Kidney tubule cell (primary cell): Measurements from ENCODE around the gene MYZAP.
"Not testable (repeated sequence)": the region's sequence is repeated elsewhere in the genome, so short reads cannot be mapped to it uniquely, and the experiment has no call there.

Source experiments
- DNase-seq: peaks from one replicate; pipeline ENCODE4 v3.0.0-alpha.2; 2018; ENCODE audit warnings: low spot score

Gene MYZAP

DNA sequence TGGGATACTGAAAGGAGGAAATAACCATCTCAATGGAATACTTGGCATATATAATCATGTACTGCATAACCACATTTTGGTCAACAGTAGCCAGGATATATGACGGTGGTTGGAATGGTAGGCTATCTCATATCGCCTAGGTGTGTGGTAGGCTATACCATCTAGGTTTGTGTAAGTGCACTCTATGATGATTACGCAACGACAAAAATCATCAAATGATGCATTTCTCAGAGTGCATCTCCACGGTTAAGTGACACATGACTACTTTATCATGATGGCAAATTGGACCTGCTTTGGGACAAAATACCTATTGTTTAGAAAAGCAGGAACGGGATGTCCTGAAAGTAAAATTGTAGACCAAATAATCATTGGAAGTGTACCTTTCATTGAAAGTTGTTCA, 2.8 kb downstream of the MYZAP start:
- DNase-seq = no peak

DNA sequence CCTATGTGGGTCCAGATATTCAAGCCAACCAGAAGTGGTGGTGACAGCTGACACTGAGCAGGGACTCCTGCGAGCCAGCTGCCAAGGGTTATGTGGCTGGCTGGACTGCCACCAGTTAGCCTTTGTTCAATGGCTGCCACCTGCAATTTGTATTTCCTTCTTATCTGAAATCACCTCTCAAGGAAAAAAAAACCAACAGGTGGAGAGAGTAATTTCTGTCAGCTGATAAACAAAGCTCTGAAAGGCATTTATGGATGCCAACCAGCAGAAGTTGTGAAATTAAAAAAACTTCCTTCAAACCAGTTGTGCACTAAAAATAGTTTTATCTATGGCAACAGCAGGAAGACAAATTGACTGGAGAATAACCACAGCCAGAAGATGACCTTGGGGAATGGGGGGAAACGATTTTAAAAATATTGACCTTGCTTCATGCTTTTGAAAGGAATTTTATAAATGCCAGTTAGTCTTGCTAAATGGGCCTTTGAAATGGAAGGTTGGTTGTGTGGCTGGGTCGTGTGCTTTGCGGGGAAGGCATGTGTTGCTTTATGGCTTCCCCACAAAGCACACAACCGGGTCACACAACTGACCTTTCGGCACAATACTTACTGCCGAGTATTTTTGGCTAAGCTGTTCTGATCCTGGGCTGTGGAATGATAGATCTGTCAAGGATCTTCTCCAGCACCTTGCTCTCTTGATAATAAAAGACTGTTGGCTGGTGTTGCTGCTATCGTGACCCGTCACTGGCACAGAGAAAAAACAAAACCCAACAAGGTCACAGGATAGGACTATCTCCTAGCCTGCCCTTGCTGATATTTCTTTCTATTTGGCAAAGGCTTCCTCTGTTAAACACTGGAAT, 3.5 kb downstream of the MYZAP start:
- no peak for DNase-seq

DNA sequence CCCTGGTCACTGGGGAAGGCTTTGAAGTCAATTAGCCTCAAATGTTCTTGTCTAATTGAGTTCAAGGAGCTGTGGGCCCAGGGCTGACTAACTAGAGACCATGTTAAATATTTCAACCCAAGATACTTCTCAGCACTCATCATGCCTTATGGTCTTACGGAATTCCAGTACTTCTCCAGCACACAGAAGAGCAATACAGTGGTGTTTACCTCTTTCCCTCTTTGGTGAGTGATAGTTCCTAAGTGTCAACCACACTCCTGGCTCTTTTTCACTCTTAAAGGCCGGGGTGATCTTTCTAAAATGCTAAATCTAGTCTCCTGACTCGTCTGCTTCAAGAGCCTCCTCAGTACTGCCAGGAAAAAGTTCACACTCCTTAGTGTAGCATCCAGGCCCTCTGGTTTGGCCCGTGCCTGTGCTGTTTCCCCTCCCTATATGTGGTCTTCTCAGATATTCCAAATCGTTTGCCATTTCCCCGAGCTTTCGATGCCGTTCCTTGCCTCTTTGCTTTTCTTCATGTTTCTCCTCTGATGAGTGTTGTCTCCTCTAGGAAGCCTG, 4.7 kb downstream of the MYZAP start:
- DNase-seq = no peak

DNA sequence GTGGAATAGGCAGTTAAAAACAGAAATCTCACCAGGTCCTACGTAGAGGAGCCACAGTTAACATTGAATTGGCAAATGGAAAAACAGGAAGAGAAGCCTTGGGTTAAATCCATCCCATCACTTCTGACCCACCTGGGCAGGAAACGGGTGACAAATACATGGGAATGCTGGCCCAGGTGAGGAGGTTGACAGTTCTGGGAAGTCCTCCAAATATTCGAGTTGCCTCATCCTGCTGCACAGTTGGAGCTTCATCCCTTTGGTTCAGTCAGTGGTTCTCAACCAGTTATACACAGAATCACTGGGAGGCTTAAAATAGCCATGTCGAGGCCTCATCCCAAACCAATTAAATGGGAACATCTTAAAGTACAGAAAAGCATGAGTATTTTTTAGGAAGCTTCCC, 5.3 kb downstream of the MYZAP start:
- DNase-seq = no peak

DNA sequence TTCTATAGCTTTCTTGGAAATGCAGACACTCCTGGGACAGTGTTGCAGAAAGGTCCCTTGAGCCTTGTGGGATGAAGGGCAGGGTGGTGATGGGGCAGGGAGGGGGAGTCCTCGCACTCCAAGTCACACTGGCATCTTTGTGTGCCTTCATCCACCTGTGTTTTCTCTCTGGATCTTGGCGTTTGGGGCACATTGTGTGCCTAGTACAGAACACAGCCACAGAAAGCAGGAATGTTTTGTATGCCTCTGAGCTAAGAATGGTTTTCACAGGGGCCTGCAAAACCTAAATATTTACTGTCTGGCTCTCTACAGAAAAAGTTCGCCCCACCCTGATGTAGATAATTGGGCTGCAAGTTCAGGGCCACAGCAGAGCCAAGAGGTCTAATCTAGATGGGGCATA, 5.7 kb downstream of the MYZAP start:
- DNase-seq = no peak

DNA sequence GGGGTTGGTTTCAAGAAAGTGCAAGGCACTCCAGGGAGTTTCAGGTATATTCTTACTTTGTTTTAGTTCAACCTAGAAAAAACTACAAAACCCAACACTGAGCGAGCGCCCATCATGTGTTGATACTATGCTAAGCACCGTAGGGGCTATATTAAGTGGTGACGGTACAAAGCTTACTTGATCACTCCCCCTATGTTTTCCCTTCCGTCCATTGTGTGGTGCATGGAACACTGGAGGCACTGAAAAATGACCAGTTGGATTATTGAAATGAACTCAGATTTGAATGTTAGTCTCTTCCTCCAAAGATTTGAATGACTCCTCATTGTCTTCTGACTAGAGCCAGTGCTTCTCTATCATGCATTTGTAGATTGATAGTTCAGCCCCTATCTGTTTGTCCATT, 6.6 kb downstream of the MYZAP start:
- DNase-seq = no peak

DNA sequence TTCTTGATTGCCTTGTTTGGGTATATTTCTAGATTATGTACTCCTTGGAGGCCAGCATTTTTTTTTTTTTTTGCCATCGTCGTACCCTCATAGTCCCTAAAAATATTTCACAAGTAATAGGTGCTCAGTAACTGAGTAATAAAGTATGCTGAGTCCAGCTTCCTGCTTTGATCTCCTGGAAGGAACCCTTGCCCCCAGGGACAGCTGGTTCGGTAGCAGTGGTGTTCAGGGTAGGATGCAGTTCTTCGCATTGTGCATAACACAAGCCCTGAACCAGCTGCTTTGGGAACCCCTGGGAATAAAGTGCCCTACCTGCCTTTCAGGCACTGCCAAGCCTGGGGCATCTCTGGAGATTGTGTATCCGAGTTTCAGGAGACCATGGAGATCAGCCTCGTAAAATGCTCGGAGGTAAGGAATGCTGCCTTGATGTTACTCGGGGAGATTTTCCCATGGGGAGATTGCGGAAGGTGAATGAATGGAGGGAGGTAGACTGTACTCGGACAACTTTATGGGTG, 7.6 kb downstream of the MYZAP start:
- no peak for DNase-seq

DNA sequence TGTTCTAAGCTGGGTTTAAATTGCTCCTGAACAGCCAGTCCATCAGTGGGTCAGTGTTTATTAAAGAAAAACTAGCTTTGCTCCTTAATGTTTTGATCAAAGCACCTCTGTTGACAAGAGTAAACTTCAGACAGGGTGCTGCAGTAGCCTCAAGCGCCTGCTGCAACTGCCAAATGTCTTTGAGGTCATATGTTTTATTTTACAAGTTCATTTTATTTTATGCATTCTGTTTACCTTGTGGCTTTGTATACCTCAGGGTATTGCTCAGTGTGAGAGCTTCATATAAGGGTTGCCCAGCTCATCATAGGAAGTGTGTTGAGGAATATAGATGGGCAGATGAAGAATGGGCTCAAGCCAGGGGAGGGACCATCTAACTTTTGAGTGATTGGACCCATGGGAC, 8.5 kb downstream of the MYZAP start:
- no peak for DNase-seq

DNA sequence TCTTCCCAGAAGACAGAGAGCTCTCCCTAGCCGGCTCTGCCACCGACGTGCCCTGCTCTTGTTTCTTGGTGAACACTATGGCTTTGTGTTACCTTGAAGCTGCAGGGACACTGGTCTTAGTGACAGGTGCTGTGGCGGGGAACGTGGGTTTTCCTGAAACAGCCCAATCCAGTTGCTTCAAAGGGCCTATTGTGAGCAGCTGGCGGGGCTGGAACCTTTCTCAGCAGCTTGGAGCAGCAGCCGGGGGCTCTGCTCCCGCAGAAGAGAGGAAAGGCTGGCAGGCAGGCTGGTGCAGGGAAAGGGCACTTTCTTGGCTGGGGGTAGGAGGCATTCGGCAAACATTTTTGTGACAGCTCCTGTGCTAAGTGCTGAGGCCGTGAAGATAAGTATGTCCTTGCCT, 12.8 kb downstream of the MYZAP start:
- no peak for DNase-seq

DNA sequence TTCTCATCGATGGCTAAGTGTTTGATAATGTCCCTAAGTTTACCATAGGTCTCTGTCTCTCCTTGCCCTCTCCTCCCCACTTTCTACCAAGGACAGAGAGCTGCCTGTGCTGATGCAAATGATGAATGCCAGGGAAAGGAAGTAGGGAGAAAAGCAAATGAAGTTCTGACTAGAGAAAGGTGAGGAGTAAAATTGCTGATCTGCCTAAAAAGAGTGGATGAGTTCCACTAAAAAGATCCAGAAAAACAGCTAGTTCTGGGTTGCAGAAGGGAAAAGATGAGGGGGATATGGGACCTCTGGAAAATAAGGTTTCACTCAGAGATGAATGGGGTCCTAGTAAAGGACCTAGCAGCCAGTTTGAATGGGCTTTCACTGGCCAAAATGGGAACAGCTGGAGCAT, 13.8 kb downstream of the MYZAP start:
- no peak for DNase-seq

DNA sequence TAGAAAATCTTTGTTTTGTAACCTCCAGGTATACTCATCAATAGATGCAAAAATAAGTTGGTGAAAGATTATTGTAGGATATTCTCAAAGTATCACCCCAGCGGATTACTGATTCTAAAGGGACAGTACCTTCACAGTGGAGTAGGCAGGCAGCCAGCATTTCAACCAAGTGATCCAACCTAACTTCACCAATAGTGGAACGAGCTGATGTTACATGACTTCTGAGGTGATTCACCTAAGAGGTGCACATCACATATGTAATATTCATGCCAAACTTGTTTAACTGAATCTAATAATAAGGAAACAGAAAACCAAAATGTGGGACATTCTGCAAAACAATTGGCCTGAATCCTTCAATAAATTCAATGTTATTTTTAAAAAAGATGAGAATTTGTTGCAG, 14.3 kb downstream of the MYZAP start:
- no peak for DNase-seq

DNA sequence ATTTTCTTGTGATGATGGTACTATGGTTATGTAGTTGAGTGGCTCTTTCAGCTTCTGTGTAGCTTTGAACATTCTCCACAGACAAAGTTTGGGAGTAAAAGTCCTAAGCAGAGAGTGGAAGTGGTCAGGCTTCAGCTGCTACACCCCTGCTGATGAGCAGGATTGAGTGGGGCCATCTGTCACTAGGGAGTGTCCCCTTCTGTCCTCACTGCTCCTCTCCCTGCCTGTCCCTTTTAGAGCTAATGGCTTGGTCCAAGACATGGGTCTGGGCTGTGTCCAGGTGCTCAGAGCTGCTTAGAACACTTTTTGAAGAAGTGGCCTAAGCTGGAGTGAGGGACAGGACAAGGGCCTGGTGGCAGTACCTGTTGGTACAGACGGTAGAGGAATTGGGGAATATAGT, 15.1 kb downstream of the MYZAP start:
- no peak for DNase-seq

DNA sequence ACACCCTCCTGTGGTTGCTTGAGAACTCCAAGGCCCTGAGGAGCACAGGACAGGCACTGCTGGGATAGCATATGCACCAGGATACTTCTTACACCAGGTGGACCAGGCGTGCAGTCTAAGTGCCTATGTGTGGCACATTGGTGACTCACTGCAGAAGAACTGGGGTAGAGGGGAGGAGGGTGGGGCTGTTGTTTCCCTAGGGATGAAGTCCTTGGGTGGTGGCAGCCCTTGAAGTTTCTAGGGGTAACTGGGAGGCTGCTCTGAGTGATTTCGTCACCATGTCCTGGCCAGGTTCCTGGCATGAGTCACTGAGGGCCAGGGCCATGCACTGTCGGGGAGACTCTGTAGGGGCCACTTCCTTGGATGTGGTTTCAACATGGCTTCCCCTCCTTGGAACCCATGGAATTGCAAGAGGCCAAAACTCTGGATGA, 15.9 kb downstream of the MYZAP start:
- DNase-seq = peak; percentile 88

DNA sequence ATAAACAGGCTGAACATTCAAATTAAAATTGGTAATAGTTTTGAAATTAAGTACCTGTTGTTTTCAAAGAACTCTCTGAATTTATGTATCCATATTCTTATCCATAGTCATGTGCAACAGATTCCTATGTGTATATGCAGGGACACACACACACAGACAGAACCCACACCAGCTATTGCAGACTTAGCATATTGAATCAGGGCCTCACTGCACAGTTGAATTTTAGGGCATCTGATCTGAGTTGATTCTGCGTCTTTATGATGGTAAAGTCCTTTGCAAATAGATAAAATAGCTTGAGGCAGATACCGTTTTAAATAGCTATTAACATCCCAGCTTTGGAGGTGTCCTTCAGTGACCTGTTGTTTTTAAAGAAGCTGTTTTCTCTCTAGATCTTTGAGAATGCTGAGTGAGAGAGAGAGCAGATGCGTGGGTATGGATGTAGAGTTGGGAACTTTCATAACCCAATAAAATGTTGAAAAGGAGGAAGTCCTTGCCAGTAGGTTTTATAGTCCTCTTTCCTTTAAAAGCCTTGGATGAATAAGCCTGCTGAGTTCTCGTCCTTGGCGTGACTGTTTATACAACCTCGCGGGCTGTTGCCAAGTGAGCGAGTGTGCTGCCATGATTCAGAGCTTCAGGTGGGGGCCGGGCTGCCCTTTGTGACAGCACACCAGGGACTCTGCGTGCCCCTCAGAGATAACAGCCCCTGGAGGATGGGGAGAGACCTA, 18.3 kb downstream of the MYZAP start:
- DNase-seq = peak; percentile 84

DNA sequence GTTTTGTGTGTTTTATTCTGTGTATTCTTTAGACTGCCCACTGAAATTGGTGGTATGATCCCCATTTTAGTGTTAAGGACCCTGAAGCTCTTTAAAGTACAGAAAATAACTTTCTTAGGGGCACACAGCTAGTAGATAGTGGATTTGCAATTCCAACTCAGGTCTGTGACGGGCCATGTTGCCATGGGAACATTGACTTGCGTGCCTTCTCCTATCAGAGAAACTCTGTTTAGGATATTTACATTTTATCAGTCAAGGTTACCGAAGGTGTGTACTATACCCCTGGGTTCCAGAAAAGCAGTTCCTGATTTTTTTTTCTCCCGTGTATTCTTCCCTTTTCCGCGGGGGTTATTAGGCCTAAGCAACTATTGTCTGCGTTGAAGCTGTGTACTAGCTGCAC, 19.4 kb downstream of the MYZAP start:
- DNase-seq = no peak

DNA sequence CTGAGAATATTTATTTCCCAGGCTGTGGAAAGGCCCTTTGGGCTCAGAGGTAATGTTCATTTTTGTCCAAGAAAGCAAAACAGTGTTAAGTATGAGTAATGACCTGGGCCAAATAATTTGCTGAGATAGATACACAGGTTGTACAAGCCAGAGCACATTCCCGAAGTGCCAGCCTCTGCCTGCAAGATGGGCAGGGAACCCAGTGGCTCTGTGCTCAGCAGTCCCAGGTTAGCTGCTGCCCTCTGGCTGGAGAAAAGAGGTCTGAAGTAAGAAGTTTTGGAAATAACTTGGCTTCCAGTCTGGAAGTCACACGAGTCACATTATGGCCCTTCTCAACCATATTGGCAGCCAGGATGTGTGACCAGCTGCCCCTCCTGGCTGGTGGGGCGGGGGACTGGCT, 20.2 kb downstream of the MYZAP start:
- peak; percentile 69 for DNase-seq

DNA sequence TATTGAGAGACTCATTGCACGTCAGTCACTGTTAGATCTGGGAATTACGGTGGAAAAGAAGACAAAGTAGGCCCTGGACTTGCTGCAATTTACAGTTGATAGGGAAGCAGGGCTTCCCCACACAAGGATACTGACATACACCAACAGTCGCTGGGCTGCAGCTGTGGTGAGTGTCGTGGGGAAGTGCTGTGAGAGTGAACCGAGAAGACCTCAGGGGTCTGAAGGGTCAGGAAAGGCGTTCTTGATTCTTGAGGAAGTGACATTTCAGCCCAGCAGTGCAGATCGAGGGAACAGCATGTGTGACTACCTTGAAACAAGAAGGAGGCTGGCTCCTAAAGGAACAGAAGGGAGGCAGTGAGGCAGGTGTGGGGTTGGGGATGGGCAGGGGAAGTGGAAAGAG, 22.5 kb downstream of the MYZAP start:
- no peak for DNase-seq

DNA sequence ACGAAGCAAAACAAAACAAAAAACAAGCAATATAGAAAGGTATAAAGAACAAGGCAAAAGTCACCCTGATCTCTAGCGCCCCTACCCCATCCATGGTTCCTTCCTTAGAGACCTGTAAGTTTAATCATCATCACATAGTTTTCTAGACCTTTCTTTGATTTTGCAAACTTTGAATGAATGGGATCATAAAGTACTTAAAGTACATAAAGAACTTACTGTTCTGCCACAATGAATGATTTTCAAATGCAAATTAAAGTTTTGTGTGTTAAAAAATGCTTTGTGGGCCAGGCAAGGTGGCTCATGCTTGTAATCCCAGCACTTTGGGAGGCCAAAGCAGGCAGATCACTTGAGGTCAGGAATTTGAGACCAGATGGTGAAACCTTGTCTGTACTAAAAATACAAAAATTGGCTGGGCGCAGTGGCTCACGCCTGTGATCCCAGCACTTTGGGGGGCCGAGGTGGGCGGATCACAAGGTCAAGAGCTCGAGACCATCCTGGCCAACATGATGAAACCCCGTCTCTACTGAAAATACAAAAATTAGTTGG, 24.3 kb downstream of the MYZAP start:
- DNase-seq = not testable (repeated sequence)

DNA sequence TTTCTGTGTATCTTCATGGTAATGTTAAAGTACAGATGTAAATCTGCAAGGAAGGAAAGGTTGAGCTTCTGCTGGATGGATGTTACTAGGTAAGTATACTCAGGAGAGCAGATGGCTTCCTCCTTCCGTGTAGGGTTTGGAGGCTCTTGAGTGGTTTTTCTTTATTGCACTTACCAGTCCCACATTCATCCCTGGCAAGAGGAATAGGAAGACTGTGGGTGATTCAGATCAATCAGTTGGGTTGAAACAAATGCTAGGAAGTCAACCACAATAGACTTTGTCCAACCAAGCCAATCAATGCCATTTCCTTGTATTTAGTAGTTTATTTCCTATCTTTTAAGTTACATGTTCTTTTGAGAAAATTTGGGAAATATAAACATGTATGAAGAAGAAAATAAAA, 26.6 kb downstream of the MYZAP start:
- DNase-seq = no peak

DNA sequence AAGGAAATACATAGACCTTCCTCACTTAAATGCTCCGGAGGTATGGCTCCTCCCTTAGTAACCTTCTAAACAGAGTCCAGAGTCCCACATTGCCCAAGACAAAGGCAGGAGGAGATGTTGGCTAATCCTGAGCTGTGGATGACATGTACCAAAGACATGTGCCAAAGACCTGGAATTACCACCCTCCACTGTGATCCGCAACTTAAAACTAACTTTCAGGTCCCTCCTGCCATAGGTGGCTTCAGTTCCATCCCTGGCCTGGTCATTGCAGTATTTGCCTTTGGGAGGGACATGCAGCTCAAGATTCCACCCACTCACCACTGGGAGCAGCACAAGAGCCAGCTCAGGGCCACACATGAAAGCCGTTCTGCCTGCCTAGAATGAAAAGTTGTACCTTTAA, 28.0 kb downstream of the MYZAP start:
- DNase-seq = no peak

DNA sequence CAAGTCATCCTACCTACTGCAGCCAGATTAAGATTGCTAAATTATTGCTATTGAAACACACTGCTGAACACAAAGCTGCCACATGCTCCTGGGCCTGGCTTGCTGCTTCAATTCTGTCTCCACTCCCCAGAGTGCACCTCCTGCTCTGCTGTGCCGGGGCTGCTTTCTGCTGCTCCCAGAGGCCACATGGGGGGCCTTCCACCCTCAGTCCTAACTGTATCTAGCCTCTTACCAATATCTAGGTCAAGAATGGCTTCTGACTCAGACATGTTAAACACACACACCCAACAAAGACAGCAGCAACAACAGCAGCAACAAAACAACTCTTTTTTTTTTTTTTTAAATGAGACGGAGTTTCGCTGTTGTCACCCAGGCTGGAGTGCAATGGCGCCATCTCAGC, 33.0 kb downstream of the MYZAP start:
- no peak for DNase-seq

DNA sequence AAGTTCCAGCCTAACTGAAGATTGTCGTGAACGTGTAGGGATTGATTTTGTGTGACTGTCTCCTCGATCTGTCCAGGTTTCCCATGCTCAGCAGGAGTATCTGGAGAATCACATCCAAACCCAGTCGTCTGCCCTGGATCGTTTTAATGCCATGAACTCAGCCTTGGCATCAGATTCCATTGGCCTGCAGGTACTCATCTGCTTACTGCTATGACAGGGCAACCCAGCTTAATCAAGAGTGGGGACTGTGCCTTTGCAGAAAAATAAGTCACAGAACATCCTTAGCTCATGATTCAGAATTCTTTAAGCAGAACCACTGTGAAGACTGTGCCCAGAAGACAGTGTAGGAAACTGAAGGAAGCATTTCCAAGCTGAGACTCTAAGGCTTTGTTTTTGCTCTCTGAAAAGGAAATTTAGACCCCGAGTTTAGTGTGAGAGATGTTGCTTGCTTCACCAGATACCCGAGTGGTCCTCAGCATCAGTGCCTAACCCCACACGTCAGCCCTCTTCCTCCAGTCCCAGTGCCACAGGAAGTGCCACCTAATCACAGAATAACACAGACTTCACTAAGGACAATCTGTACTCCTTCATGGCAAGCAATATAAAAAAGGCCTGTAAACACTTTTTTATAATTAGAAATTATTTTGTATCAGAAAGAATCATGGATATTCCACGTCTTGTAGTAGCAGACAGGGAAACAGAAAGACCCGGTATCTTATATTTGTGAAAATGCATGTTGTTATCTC, 34.2 kb downstream of the MYZAP start:
- no peak for DNase-seq
